Measurements from ENCODE around the gene PTPRN2.

GRCh38 chr7:157664871-157665633 is 922.6 kb downstream of the PTPRN2 start:
- TF ChIP-seq NR2F2 (IDR thresholded peaks at IDR 0.05; ENCODE audit: borderline replicate concordance, low read depth) = no peak
- no peak for TF ChIP-seq ZNF780A (CRISPR knock-in tag; IDR thresholded peaks at IDR 0.05)
- no peak for TF ChIP-seq RAD21 (CRISPR knock-in tag; IDR thresholded peaks at IDR 0.05)
- no peak for TF ChIP-seq ADNP (CRISPR knock-in tag; IDR thresholded peaks at IDR 0.05)
- no peak for TF ChIP-seq CTCF (CRISPR knock-in tag; IDR thresholded peaks at IDR 0.05)
- TF ChIP-seq ZNF326 (CRISPR knock-in tag; IDR thresholded peaks at IDR 0.05; ENCODE audit: borderline replicate concordance) = no peak
- no peak for TF ChIP-seq RNF2 (conservative IDR thresholded peaks at IDR 0.05; ENCODE audit: low read depth)
- TF ChIP-seq ZNF354B (CRISPR knock-in tag; IDR thresholded peaks at IDR 0.05) = no peak
- TF ChIP-seq ZMYM2 (CRISPR knock-in tag; IDR thresholded peaks at IDR 0.05) = no peak
